Osteocyte (in vitro differentiated cells): ENCODE measurements around the gene OAT. TPM values are rescaled to one million over a fixed set of nuclear protein-coding genes. Genes with fewer than 3 reads are reported as not detected.

Experiments
- DNase-seq: peaks from one replicate; pipeline ENCODE4 v3.0.0; 2021; ENCODE audit warnings: mixed read lengths; ENCODE audit not compliant: unreplicated experiment; ENCODE audit errors: extremely low spot score
- H3K27ac Mint-ChIP-seq: one replicate; pipeline ENCODE4 v1.8.0; 2021; ENCODE audit warnings: mild to moderate bottlenecking, mixed read lengths; ENCODE audit not compliant: unreplicated experiment
- H3K27me3 Mint-ChIP-seq: one replicate; pipeline ENCODE4 v1.8.0; 2021; ENCODE audit warnings: mixed read lengths; ENCODE audit not compliant: unreplicated experiment
- H3K36me3 Mint-ChIP-seq: one replicate; pipeline ENCODE4 v1.8.0; 2021; ENCODE audit warnings: mixed read lengths; ENCODE audit not compliant: unreplicated experiment
- H3K4me1 Mint-ChIP-seq: one replicate; pipeline ENCODE4 v1.8.0; 2021; ENCODE audit warnings: mixed read lengths; ENCODE audit not compliant: unreplicated experiment
- H3K4me3 Mint-ChIP-seq: one replicate; pipeline ENCODE4 v1.8.0; 2021; ENCODE audit warnings: mild to moderate bottlenecking, moderate library complexity, mixed read lengths; ENCODE audit not compliant: unreplicated experiment
- H3K9me3 Mint-ChIP-seq: one replicate; pipeline ENCODE4 v1.8.0; 2021; ENCODE audit warnings: mixed read lengths; ENCODE audit not compliant: unreplicated experiment
- CTCF ChIP-seq: fragments of 200-600 bp; sonication (generic); IDR thresholded peaks from 2 replicates; pipeline ENCODE4 v1.5.0; 2021; ENCODE audit warnings: antibody characterized with exemption, mild to moderate bottlenecking, moderate library complexity
- total RNA-seq: library from RNA; stranded (reverse); gene quantifications from 2 replicates; pipeline ENCODE4 v1.2.1, GENCODE V29; 2021

OAT gene
- total RNA-seq, 1 donor from 2014 or later: 122 TPM

GRCh38 chr10:124387078-124387874, 31.4 kb downstream of the OAT start:
- H3K9me3 Mint-ChIP-seq: no peaks in the 10 kb centered on the region
- H3K27me3 Mint-ChIP-seq: no peaks in the 10 kb centered on the region
- H3K27ac Mint-ChIP-seq: no peak overlapping the region
- peaks cover 8% of the 10 kb centered on the region for H3K4me1 Mint-ChIP-seq
- no peak for TF ChIP-seq CTCF
- no peak for DNase-seq
- H3K36me3 Mint-ChIP-seq: no peaks in the 10 kb centered on the region
- no peak overlapping the region for H3K4me3 Mint-ChIP-seq

GRCh38 chr10:124386186-124387077, 32.3 kb downstream of the OAT start:
- no peak for DNase-seq
- TF ChIP-seq CTCF: no peak
- H3K9me3 Mint-ChIP-seq: no peaks in the 10 kb centered on the region
- H3K27me3 Mint-ChIP-seq: no peaks in the 10 kb centered on the region
- H3K4me3 Mint-ChIP-seq: no peak overlapping the region
- H3K36me3 Mint-ChIP-seq: no peaks in the 10 kb centered on the region
- H3K4me1 Mint-ChIP-seq: peaks cover 8% of the 10 kb centered on the region
- no peak overlapping the region for H3K27ac Mint-ChIP-seq

GRCh38 chr10:124385627-124386185, 33.0 kb downstream of the OAT start:
- Mint-ChIP-seq H3K36me3 (no peaks in the 10 kb centered on the region), H3K9me3 (no peaks in the 10 kb centered on the region)

GRCh38 chr10:124384591-124385190, 34.0 kb downstream of the OAT start:
- H3K4me3 Mint-ChIP-seq: no peak overlapping the region
- H3K9me3 Mint-ChIP-seq: no peaks in the 10 kb centered on the region
- H3K27me3 Mint-ChIP-seq: peaks cover 5% of the 10 kb centered on the region
- no peak for DNase-seq
- no peak overlapping the region for H3K27ac Mint-ChIP-seq
- no peaks in the 10 kb centered on the region for H3K36me3 Mint-ChIP-seq
- TF ChIP-seq CTCF: no peak
- H3K4me1 Mint-ChIP-seq: peaks cover 7% of the 10 kb centered on the region

More at GRCh38 chr10:124385627-124386185, 33.0 kb downstream of the OAT start:
- Mint-ChIP-seq H3K27me3 (peaks cover 3% of the 10 kb centered on the region), H3K4me3 (no peak overlapping the region), H3K27ac (no peak overlapping the region), H3K4me1 (peaks cover 8% of the 10 kb centered on the region)
- no peak for DNase-seq
- no peak for TF ChIP-seq CTCF
